ENCODE data around the gene FGF22.

The FGF22 gene

DNA sequence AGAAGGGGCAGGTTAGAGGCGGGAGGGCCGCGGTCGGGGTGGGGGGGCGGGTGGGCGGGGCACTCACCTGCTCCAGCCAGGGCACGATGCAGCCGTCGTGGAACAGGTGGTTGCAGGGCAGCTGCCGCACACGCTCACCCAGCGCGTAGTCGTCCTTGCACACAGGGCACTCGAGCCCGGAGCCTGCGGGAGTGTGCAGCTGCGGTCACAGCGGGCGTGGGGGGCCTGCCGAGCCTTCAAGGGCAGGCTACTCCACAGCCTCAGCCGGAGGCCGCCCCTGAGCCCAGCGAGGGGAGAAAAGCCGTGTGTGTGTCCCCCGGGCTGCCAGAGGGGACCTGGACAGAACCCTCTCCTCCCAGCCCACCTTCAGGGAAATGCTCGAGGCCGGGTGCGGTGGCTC, 8.6 kb downstream of the FGF22 start:
- no peak for TF ChIP-seq Cebpa-rat (IDR thresholded peaks at IDR 0.05)
- H3K4me1 ChIP-seq = peaks cover 27% of the 10 kb centered on the region
- H3K9me3 ChIP-seq = no peaks in the 10 kb centered on the region
- no peak overlapping the region for H3K9ac ChIP-seq
- no peaks in the 10 kb centered on the region for H3K27me3 ChIP-seq
- no peak overlapping the region for H3K4me3 ChIP-seq
- H4K20me1 ChIP-seq = peaks cover 94% of the 10 kb centered on the region
- peaks cover 79% of the 10 kb centered on the region for H3K36me3 ChIP-seq
- no peak overlapping the region for H3K27ac ChIP-seq
- no peak overlapping the region for H3K4me2 ChIP-seq

DNA sequence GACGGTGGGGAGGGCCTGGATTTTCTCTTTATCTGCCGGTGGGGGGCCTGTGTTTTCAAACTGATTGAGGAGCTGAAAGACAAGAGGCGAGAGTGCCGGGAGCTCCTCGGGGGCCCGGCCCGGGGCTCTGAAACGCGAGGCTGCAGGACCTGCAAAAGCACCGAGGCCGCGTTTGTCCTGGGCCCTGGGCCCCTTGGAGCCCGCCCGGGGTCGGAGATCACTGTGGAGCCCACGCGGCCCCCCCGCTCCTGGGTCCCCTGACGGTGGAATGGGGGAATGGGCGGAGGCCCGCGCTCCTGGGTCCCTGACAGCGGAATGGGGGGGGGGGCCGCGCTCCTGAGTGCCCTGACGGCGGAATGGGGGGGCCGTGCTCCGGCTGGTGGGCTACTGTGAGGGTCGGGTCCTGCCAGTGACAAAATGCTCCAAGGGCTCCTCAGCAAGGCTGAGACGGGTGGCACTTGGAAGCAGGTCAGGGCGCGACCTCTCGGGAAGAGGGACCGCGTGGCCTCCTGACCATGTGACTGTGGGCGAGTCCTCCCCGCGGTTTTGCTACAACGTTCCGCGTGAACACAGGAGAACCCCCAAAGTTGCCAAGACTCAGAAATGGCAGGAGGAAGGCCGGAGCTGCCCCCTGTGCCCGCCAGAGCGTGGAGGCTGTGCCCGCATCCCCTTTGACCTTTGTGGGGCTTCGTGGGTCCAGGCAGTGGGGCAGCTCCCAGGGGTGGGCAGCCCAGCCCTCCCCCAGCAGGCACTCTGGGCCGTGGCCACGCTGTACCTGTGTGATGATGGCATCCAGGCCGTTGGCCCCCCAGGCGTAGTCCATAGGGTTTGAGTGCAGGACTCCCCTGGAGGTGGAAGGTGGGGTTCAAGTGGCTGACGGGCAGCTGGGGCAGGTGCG, 9.5 kb downstream of the FGF22 start:
- Histone ChIP-seq H3K9me3 (no peaks in the 10 kb centered on the region), H3K4me2 (no peak overlapping the region), H3K27me3 (no peaks in the 10 kb centered on the region), H3K9ac (no peak overlapping the region), H4K20me1 (peaks cover 99% of the 10 kb centered on the region), H3K4me3 (no peak overlapping the region), H3K27ac (no peak overlapping the region), H3K4me1 (peaks cover 19% of the 10 kb centered on the region), H3K36me3 (peaks cover 88% of the 10 kb centered on the region)
- TF ChIP-seq Cebpa-rat (IDR thresholded peaks at IDR 0.05) = no peak

DNA sequence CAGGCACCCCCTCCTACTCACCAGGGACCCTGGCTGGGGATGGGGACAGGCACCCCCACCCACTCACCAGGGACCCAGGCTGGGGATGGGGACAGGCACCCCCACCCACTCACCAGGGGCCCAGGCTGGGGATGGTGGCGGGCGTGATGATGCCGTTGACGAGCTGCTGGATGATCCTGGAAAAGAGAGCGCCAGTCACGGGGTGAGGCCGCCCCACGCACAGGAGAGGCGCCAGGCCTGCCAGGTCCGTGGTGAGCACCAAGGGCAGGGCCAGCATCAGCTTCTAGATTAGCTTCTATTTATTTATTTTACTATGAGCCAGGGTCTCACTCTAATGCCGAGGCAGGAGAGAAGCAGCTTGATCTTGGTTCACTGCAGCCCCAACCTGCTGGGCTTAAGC, 10.4 kb downstream of the FGF22 start:
- Histone ChIP-seq H3K4me3 (no peak overlapping the region), H3K9me3 (no peaks in the 10 kb centered on the region), H3K27me3 (no peaks in the 10 kb centered on the region), H3K9ac (no peak overlapping the region), H3K4me1 (peaks cover 9% of the 10 kb centered on the region), H4K20me1 (peaks cover 99% of the 10 kb centered on the region), H3K4me2 (no peak overlapping the region), H3K27ac (no peak overlapping the region), H3K36me3 (peaks cover 97% of the 10 kb centered on the region)
- TF ChIP-seq Cebpa-rat (IDR thresholded peaks at IDR 0.05) = no peak

DNA sequence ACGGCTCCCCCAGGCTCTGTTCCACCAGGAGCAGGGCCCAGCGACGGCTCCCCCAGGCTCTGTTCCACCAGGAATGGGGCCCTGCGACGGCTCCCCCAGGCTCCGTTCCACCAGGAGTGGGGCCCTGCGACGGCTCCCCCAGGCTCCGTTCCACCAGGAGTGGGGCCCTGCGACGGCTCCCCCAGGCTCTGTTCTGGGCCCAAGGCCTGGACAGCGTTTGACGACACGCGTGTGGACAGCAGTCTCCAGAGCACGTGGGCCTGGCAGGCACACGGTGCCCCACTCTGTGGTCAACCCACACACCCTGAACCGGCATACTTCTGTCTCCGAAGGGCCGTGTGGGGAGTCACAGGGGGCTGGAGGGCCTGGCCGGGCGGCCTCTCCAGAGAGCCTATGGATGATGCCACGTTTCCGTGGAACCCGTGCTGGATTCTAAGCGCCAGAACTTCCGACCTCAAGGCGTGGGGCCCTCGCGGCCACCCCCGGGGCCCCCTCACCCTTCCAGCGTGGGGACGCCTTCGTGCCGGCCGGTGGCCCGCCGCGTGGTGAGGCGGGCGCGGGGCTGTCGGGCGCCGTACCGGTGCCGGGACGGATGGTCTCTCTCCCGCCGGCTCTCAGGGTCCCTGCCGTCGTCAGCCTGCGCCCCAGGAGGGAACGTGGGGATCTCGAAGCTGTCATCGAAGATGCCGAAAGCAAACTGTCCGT, 11.6 kb downstream of the FGF22 start:
- no peak overlapping the region for H3K27ac ChIP-seq
- H4K20me1 ChIP-seq = peaks cover 99% of the 10 kb centered on the region
- H3K9ac ChIP-seq = no peak overlapping the region
- no peaks in the 10 kb centered on the region for H3K27me3 ChIP-seq
- H3K4me3 ChIP-seq = no peak overlapping the region
- peaks cover 99% of the 10 kb centered on the region for H3K36me3 ChIP-seq
- H3K4me1 ChIP-seq = 0 out of 2 replicates have a peak, but pooled peaks cover under 1% of the 10 kb centered on the region
- no peak for TF ChIP-seq Cebpa-rat (IDR thresholded peaks at IDR 0.05)
- no peak overlapping the region for H3K4me2 ChIP-seq
- H3K9me3 ChIP-seq = no peaks in the 10 kb centered on the region

DNA sequence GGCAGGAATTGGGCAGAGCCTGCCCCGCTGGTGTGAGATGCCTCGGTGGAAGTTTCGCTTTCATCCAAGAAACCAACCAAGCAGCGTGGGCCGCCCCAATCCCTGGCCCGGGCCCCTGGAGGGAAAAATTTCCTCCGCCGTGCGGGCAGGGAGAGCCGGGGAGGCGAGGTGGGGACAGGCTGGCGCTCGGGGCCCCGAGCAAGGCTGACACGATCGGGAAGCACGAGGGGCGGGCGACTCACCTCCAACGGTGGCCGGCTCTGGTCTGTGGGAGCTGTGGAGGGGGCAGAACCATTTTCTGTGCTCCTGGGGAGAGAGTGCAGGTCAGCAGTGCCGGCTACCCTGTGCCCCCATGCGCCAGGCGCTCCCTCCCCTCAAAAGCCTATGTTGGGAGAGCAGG, 12.3 kb downstream of the FGF22 start:
- Histone ChIP-seq H3K27me3 (no peaks in the 10 kb centered on the region), H3K4me2 (no peak overlapping the region), H3K4me1 (peaks cover 7% of the 10 kb centered on the region), H3K9me3 (no peaks in the 10 kb centered on the region), H3K9ac (no peak overlapping the region), H3K36me3 (peaks cover 99% of the 10 kb centered on the region), H3K4me3 (no peak overlapping the region), H4K20me1 (peaks cover 99% of the 10 kb centered on the region), H3K27ac (no peak overlapping the region)
- no peak for TF ChIP-seq Cebpa-rat (IDR thresholded peaks at IDR 0.05)

DNA sequence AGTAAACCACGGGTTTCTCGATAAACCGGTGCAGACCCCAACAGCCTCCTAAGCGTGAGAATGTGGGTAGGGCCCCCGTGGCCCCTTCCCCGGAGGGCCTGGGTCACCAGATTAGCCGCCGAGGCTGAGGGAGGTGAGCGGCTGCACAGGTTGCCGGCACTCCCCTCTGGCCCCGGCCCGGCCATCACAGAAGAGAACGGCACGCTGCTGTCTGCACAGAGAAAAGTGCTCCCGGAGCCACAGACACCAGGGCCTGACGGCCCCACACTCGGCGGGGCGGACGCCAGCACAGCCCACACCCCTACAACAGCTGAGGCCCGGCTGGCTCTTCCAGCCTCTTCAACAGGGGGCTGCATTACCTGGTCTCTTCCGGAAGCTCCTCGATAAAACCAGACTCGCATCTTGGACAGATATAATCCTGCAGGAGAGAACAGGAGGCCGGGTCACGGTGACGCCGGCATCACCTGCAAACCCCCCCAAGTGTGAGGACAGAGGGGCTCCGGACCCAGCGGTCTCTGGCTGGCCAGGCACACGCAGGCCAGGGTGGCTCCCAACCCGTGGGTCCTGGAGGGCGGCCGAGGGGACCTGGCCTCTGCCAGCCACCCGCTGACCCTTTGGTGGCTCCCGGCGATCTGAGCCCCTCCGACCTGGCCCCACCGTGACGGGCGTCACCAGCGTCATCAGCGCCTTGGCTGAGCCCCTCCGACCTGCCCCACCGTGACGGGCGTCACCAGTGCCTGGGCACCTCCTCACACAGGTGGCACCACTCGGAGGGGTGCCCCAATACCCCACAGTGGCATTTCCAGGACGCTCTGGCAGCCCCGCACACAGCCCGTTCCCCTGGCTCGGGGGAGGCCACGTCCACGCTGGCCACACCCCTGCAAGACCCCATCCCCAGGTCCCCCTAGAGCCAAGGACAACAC, 13.0 kb downstream of the FGF22 start:
- Histone ChIP-seq H3K36me3 (peaks cover 99% of the 10 kb centered on the region), H3K9ac (no peak overlapping the region), H3K4me2 (no peak overlapping the region), H3K9me3 (no peaks in the 10 kb centered on the region), H4K20me1 (peaks cover 99% of the 10 kb centered on the region), H3K27ac (no peak overlapping the region), H3K4me3 (no peak overlapping the region), H3K4me1 (peaks cover 15% of the 10 kb centered on the region), H3K27me3 (no peaks in the 10 kb centered on the region)
- no peak for TF ChIP-seq Cebpa-rat (IDR thresholded peaks at IDR 0.05)

DNA sequence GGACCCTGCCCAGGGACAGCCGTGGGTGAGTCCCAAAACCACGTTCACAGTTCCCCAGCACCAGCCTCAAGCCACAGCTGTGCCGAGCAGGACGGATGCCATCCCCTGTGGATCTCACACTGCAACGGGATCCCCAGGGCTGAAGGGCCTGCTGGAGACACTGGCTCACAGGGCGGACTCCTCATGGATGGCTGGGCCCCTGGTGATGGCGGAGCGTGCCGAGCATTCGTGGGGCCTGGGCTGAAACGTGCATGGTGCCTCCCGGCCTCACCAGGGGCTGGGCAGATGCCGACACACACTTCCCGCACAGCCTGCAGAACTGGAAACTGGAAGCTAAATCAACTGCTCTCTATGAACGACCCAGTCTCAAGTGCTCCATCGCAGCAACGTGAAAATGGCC, 13.7 kb downstream of the FGF22 start:
- Histone ChIP-seq H3K4me1 (peaks cover 22% of the 10 kb centered on the region), H3K4me3 (no peak overlapping the region), H3K4me2 (no peak overlapping the region), H3K36me3 (peaks cover 99% of the 10 kb centered on the region), H4K20me1 (peaks cover 100% of the 10 kb centered on the region), H3K27ac (no peak overlapping the region), H3K9me3 (no peaks in the 10 kb centered on the region), H3K9ac (no peak overlapping the region), H3K27me3 (no peaks in the 10 kb centered on the region)
- TF ChIP-seq Cebpa-rat (IDR thresholded peaks at IDR 0.05) = no peak

DNA sequence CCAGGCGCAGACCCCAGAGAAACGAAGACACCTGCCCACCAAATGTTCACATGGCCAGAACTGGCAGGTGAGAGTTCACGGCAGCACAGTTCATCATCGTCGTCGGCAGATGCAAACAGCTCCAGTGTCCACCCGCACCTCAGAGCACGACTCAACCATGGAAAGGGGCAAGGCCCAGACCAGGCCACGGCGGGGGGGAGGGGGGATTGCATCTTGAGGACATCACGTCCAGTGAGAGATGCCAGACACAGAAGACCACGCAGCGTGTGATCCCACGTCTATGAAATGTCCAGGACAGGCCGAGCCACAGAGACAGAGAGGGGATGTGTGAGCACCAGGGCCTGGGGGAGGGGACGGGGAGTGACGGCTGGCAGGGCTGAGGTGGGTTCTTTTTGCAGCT, 16.0 kb downstream of the FGF22 start:
- peaks cover 44% of the 10 kb centered on the region for H3K4me1 ChIP-seq
- TF ChIP-seq Cebpa-rat (IDR thresholded peaks at IDR 0.05) = no peak
- no peak overlapping the region for H3K27ac ChIP-seq
- no peak overlapping the region for H3K9ac ChIP-seq
- H3K36me3 ChIP-seq = peaks cover 95% of the 10 kb centered on the region
- no peaks in the 10 kb centered on the region for H3K9me3 ChIP-seq
- peaks cover 100% of the 10 kb centered on the region for H4K20me1 ChIP-seq
- H3K27me3 ChIP-seq = no peaks in the 10 kb centered on the region
- no peak overlapping the region for H3K4me2 ChIP-seq
- no peak overlapping the region for H3K4me3 ChIP-seq

DNA sequence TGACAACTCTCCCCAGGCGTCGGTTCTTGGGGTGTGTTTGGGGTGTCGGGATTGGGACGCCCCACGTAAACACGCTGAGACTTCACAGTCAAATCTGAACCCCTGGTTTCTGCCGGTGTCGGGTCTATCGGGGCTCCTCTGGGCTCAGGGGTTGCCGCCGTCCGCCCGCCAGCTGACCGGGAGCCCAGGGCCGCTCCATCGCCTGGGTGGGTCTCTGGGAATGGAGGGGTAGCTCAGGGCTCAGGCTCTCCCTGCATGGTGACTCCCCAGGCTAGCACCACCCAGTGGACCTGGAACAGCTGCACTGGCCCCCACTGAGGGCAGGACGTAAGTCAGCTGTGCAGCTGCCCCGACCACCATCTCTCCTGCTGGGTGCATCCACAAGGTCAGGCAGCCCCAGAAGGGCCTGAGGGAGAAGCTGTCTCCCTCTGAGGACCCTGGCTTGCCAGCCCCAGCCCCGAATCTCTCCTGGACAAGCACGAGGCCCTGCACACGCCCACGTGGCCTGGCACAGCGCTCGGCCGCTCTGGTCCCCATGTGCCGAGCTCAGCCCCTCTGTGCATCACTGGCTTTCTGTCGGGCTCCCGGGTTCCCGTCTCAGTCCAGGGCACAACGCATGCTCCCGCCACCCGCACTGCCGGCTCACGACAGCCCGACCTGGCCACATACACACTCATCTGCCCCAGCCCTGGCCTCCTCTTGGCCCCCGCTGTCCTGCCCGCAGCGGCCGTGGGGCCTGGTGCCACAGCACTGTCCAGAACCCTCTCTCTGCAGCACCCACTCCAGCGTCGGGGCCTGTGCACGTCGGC, 17.3 kb downstream of the FGF22 start:
- TF ChIP-seq Cebpa-rat (IDR thresholded peaks at IDR 0.05) = no peak
- Histone ChIP-seq H3K4me2 (no peak overlapping the region), H3K4me3 (no peak overlapping the region), H3K4me1 (peaks cover 56% of the 10 kb centered on the region), H3K9me3 (no peaks in the 10 kb centered on the region), H3K36me3 (peaks cover 82% of the 10 kb centered on the region), H4K20me1 (peaks cover 100% of the 10 kb centered on the region), H3K27me3 (no peaks in the 10 kb centered on the region), H3K9ac (peak overlapping the region; percentile 61), H3K27ac (no peak overlapping the region)
